Measurements from ENCODE around the gene WDR37.

Gene WDR37

GRCh38 chr10:1109795-1110673 is 53.8 kb downstream of the WDR37 start:
- DNase-seq: peak; percentile 81 to 86

GRCh38 chr10:1110674-1111119 is 54.5 kb downstream of the WDR37 start:
- no peak for DNase-seq

GRCh38 chr10:1114315-1114714 is 58.1 kb downstream of the WDR37 start:
- DNase-seq: no peak

- no peak for DNase-seq
Measured at GRCh38 chr10:1114719-1115606, 58.8 kb downstream of the WDR37 start.

GRCh38 chr10:1115607-1115955 is 59.4 kb downstream of the WDR37 start:
- peak in 1 of 2 experiments; percentile 3 for DNase-seq

- peak in 1 of 2 experiments; percentile 9 for DNase-seq
Measured at GRCh38 chr10:1116051-1116450, 59.9 kb downstream of the WDR37 start.

GRCh38 chr10:1116696-1117280 is 60.6 kb downstream of the WDR37 start:
- peak in 1 of 2 experiments; percentile 9 for DNase-seq

GRCh38 chr10:1117651-1118050 is 61.5 kb downstream of the WDR37 start:
- DNase-seq: peak in 1 of 2 experiments; percentile 4

- DNase-seq: peak in 1 of 2 experiments; percentile 10
Measured at GRCh38 chr10:1118318-1118717, 62.1 kb downstream of the WDR37 start.

- DNase-seq: no peak
Measured at GRCh38 chr10:1119027-1119426, 62.8 kb downstream of the WDR37 start.

- no peak for DNase-seq
Measured at GRCh38 chr10:1119501-1119900, 63.3 kb downstream of the WDR37 start.

- no peak for DNase-seq
Measured at GRCh38 chr10:1120306-1120705, 64.1 kb downstream of the WDR37 start.

- no peak for DNase-seq
Measured at GRCh38 chr10:1120801-1121211, 64.6 kb downstream of the WDR37 start.

- DNase-seq: no peak
Measured at GRCh38 chr10:1121271-1121970, 65.2 kb downstream of the WDR37 start.

GRCh38 chr10:1122349-1122748 is 66.2 kb downstream of the WDR37 start:
- no peak for DNase-seq

- no peak for DNase-seq
Measured at GRCh38 chr10:1123198-1123597, 67.0 kb downstream of the WDR37 start.

GRCh38 chr10:1123972-1124371 is 67.8 kb downstream of the WDR37 start:
- DNase-seq: peak in 1 of 2 experiments; percentile 4

- DNase-seq: no peak
Measured at GRCh38 chr10:1124796-1125195, 68.6 kb downstream of the WDR37 start.

- peak in 1 of 2 experiments; percentile 10 for DNase-seq
Measured at GRCh38 chr10:1126461-1126860, 70.3 kb downstream of the WDR37 start.

GRCh38 chr10:1127629-1128028 is 71.4 kb downstream of the WDR37 start:
- no peak for DNase-seq

- DNase-seq: no peak
Measured at GRCh38 chr10:1128115-1128514, 71.9 kb downstream of the WDR37 start.

- DNase-seq: peak in 1 of 2 experiments; percentile 9
Measured at GRCh38 chr10:1128649-1129048, 72.5 kb downstream of the WDR37 start.

- DNase-seq: peak in 1 of 2 experiments; percentile 13
Measured at GRCh38 chr10:1130226-1130625, 74.0 kb downstream of the WDR37 start.

All from activated T-cell treated with anti-CD3 and anti-CD28 coated beads, Interleukin-2, amount 50 U/mL, for 48 hours (primary cell).